Measurements from ENCODE around the gene CACNA1C.

Gene CACNA1C

DNA sequence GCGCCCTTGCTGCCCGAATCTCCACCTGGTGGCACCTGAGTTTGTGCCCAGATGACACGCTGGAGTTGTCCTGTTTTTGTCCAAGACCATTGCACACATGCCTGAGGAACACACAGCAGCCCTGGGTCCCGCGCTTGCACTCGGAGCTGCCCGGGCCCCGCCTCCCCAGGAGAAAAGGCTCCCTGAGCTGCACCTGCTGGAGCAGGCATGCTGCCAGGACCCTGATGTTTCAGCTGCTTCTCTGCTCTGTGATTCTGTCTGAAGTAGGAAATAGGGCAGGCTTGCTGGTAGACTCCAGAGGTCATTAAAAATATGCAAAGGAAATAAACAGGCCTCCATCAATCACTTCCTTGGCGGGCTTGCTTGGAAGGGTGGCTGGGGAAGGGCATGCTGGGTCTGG is 271.6 kb downstream of the CACNA1C start:
- Histone ChIP-seq H3K9me3 (ENCODE audit: control insufficient read depth, low read length) (no peaks in the 10 kb centered on the region), H3K9ac (ENCODE audit: low read length) (no peak overlapping the region), H3K27me3 (replicated peaks; ENCODE audit: control insufficient read depth, insufficient read depth, low read length) (no peaks in the 10 kb centered on the region), H3K36me3 (ENCODE audit: control insufficient read depth, insufficient read depth, low read length, severe bottlenecking) (no peaks in the 10 kb centered on the region), H3K4me1 (ENCODE audit: control insufficient read depth, insufficient read depth, low read length) (peaks cover 34% of the 10 kb centered on the region), H3K4me3 (ENCODE audit: low read length) (no peak overlapping the region)
- no peak for DNase-seq (ENCODE audit: low read depth)

DNA sequence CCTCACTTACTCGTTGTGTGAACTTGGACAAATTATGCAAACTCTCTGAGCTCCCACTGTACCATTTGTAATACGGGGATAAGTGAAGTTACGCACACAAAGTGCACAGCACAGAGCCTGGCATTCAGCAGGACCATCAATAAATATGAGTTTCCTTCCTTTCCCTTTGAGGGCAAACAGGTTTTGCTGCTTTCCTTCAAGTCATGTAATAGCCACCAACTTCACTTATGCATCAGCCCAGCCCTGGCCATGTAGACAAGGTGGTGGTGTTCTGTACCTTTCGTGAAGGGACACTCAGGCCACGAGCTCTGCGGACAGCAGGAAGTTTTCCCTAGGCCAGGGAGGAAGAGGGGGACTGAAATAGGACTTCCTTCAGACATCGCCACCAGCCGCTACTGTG is 272.7 kb downstream of the CACNA1C start:
- no peak for DNase-seq (ENCODE audit: low read depth)
- Histone ChIP-seq H3K4me1 (ENCODE audit: control insufficient read depth, insufficient read depth, low read length) (peaks cover 22% of the 10 kb centered on the region), H3K9ac (ENCODE audit: low read length) (no peak overlapping the region), H3K4me3 (ENCODE audit: low read length) (no peak overlapping the region), H3K36me3 (ENCODE audit: control insufficient read depth, insufficient read depth, low read length, severe bottlenecking) (no peaks in the 10 kb centered on the region), H3K9me3 (ENCODE audit: control insufficient read depth, low read length) (no peaks in the 10 kb centered on the region), H3K27me3 (replicated peaks; ENCODE audit: control insufficient read depth, insufficient read depth, low read length) (no peaks in the 10 kb centered on the region)

DNA sequence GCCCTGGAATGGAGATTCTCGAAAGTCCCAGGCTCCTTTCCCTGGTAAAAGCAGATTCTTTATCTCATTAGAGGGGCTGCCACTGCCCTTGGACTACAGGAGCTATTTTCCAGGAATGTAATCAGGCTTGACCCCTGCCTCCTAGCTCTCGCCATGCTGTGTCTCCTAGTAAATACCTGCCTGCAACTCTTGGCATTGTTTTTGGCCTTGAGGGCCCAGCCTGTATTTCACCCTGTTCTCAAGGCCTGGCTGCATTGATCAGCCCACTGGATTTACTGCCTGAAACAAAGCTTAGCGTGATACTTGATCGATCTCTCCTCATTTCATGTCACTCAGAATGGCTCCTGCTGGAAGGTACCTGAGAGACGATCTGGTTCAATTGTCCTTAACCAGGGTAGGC is 273.7 kb downstream of the CACNA1C start:
- Histone ChIP-seq H3K4me1 (ENCODE audit: control insufficient read depth, insufficient read depth, low read length) (peaks cover 18% of the 10 kb centered on the region), H3K4me3 (ENCODE audit: low read length) (no peak overlapping the region), H3K9ac (ENCODE audit: low read length) (no peak overlapping the region), H3K36me3 (ENCODE audit: control insufficient read depth, insufficient read depth, low read length, severe bottlenecking) (no peaks in the 10 kb centered on the region), H3K9me3 (ENCODE audit: control insufficient read depth, low read length) (no peaks in the 10 kb centered on the region), H3K27me3 (replicated peaks; ENCODE audit: control insufficient read depth, insufficient read depth, low read length) (no peaks in the 10 kb centered on the region)
- DNase-seq (ENCODE audit: low read depth), result no peak

DNA sequence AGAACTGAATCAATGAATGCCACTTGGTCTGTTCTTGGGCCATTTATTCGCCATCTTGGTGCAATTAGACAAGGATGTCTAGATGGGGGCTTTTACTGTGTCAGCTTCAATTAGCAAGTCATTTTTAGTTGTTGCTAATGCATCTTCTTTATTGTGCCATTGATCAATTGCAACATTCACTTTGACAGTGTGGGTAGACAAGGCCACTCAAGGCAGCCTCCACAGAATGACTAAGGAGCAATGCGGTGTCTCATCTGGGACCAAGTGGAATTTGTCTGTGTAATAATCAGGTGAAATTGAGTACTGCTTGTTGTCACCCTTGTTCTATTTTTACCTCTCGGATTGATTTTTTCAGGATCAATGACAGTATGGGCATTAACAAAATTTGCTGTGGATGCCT is 275.9 kb downstream of the CACNA1C start:
- no peak for DNase-seq (ENCODE audit: low read depth)

DNA sequence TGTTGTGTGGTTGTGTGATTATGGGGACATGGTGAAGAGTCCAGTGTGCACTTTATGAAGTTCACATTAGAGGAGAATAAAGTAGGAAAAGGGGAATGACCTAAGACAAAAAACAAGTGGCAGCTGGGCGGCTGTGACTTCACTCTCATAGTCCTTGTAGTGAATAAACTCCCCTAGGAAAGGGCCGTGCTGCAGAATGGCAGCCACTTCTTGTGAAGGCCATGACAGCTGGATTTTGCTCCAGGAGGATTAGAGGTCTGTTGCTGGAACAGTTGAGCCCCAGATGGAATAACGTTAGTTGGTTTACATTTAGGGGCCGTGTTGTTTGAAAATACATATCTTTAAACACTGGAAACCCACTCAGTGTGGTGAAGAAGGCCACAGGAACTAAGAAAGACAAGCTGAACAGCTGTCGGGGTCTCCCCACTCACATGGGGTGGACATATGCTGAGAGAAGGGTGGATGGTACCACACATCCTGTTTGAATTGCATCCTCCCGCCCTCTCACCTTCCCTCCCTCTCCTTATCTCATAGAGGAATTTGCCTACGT is 276.9 kb downstream of the CACNA1C start:
- no peak overlapping the region for H3K4me3 ChIP-seq (ENCODE audit: low read length)
- H3K4me1 ChIP-seq (ENCODE audit: control insufficient read depth, insufficient read depth, low read length), result peaks cover 35% of the 10 kb centered on the region
- no peak overlapping the region for H3K9ac ChIP-seq (ENCODE audit: low read length)
- no peaks in the 10 kb centered on the region for H3K27me3 ChIP-seq (replicated peaks; ENCODE audit: control insufficient read depth, insufficient read depth, low read length)
- H3K36me3 ChIP-seq (ENCODE audit: control insufficient read depth, insufficient read depth, low read length, severe bottlenecking), result no peaks in the 10 kb centered on the region
- no peaks in the 10 kb centered on the region for H3K9me3 ChIP-seq (ENCODE audit: control insufficient read depth, low read length)
- DNase-seq (ENCODE audit: low read depth), result no peak

More for the DNA sequence above, 275.9 kb downstream of the CACNA1C start:
- Histone ChIP-seq H3K36me3 (ENCODE audit: control insufficient read depth, insufficient read depth, low read length, severe bottlenecking) (no peaks in the 10 kb centered on the region), H3K4me3 (ENCODE audit: low read length) (no peak overlapping the region), H3K4me1 (ENCODE audit: control insufficient read depth, insufficient read depth, low read length) (peaks cover 33% of the 10 kb centered on the region), H3K27me3 (replicated peaks; ENCODE audit: control insufficient read depth, insufficient read depth, low read length) (no peaks in the 10 kb centered on the region), H3K9me3 (ENCODE audit: control insufficient read depth, low read length) (no peaks in the 10 kb centered on the region), H3K9ac (ENCODE audit: low read length) (no peak overlapping the region)

DNA sequence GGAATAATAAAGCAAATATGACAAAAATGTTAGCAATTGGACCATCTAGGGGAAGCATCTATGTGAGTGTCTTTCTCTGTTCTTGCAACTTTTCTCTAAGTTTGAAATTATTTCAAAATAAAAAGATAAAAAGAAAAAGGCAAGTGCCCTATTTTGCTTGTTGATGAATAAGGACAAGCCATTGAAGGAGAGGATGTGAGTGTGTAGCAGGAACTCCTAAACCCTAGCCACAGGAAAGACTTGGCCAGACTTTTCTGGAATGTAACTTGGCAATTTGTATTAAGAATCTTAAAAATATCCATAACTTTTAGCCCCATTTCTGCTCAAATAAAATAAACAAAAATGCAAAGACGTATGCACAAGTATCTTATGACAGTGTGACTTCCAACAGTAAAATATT is 279.4 kb downstream of the CACNA1C start:
- Histone ChIP-seq H3K27me3 (replicated peaks; ENCODE audit: control insufficient read depth, insufficient read depth, low read length) (no peaks in the 10 kb centered on the region), H3K4me1 (ENCODE audit: control insufficient read depth, insufficient read depth, low read length) (peaks cover 59% of the 10 kb centered on the region)

DNA sequence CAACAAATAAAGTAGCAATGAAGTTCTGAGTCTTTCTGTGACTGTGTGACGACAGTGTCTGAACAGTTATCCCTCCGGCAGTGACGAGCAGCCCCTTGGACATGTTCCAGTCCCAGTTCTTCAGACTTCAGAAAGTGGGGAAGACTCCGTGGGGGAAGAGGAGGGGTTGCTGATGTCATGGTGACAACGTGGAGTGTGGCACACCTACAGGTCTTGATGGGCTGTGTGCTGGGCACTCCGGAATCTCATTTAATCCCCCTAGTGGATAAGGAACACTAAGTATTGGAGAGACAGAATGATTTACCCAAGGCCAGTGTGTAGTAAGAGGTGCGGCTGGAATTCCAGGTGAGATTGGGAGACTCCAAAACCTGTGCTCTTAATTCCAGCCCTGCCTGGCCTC is 280.2 kb downstream of the CACNA1C start:
- Histone ChIP-seq H3K27me3 (replicated peaks; ENCODE audit: control insufficient read depth, insufficient read depth, low read length) (no peaks in the 10 kb centered on the region), H3K4me1 (ENCODE audit: control insufficient read depth, insufficient read depth, low read length) (peaks cover 67% of the 10 kb centered on the region), H3K9ac (ENCODE audit: low read length) (peak overlapping the region; percentile 11), H3K4me3 (ENCODE audit: low read length) (no peak overlapping the region), H3K9me3 (ENCODE audit: control insufficient read depth, low read length) (no peaks in the 10 kb centered on the region), H3K36me3 (ENCODE audit: control insufficient read depth, insufficient read depth, low read length, severe bottlenecking) (no peaks in the 10 kb centered on the region)
- DNase-seq (ENCODE audit: low read depth), result no peak

More for the DNA sequence above, 279.4 kb downstream of the CACNA1C start:
- Histone ChIP-seq H3K9ac (ENCODE audit: low read length) (peak overlapping the region; percentile 11), H3K4me3 (ENCODE audit: low read length) (no peak overlapping the region), H3K36me3 (ENCODE audit: control insufficient read depth, insufficient read depth, low read length, severe bottlenecking) (no peaks in the 10 kb centered on the region), H3K9me3 (ENCODE audit: control insufficient read depth, low read length) (no peaks in the 10 kb centered on the region)
- peak; percentile 49 for DNase-seq (ENCODE audit: low read depth)

DNA sequence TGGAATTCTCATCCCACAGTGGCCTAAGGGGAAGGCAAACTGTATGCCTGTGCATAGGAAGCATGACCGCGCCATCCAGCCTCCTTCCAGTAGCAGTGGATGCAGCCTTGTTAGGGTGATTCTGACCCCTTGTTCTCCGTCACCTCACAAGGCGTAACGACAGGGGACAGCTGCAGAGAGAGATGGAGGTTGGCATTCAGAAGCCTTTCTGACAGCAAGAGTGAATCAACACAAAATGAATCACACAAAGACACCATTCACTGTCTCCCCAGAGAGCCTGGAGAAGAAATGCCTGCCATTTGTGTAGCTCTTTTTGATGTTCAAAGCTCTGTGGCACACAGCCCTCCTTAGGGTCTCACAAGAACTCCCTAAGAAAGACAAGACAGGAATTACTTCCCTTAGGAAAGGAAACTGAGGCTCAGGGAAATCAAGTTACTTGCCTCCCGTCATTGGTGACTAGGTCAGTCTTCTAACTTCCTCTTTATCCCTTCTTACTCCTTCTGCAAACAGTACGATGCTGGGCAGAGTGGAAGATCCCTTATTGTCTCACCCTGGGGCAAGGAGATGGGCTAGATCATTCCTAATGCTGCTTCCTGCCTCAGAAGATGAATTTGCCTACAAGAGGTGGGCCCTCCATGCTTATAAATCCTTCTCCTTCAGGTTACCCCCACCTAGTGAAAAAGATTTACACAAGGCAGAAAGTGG is 280.9 kb downstream of the CACNA1C start:
- Histone ChIP-seq H3K27me3 (replicated peaks; ENCODE audit: control insufficient read depth, insufficient read depth, low read length) (no peaks in the 10 kb centered on the region), H3K9me3 (ENCODE audit: control insufficient read depth, low read length) (no peaks in the 10 kb centered on the region), H3K4me1 (ENCODE audit: control insufficient read depth, insufficient read depth, low read length) (peaks cover 71% of the 10 kb centered on the region), H3K4me3 (ENCODE audit: low read length) (no peak overlapping the region), H3K9ac (ENCODE audit: low read length) (no peak overlapping the region), H3K36me3 (ENCODE audit: control insufficient read depth, insufficient read depth, low read length, severe bottlenecking) (no peaks in the 10 kb centered on the region)
- no peak for DNase-seq (ENCODE audit: low read depth)

DNA sequence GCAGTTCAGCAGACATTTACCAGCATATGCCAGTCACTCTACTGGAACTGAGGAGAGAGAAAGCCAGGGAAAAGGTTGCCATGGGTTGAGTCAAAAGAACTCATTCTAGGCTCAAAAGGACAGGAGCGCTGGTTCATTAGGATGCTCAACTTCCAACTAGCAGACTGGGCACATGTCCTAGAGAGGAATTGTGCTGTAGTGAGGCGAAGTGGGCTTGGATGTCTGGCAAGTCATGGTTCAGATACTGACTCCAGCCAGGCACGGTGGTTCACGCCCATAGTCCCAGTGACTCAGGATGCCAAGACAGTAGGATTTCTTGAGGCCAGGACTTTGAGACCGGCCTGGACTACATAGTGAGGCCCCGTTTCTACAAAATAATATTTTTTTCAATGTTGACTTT is 281.5 kb downstream of the CACNA1C start:
- no peaks in the 10 kb centered on the region for H3K36me3 ChIP-seq (ENCODE audit: control insufficient read depth, insufficient read depth, low read length, severe bottlenecking)
- no peaks in the 10 kb centered on the region for H3K27me3 ChIP-seq (replicated peaks; ENCODE audit: control insufficient read depth, insufficient read depth, low read length)
- H3K9ac ChIP-seq (ENCODE audit: low read length), result no peak overlapping the region
- H3K4me3 ChIP-seq (ENCODE audit: low read length), result no peak overlapping the region
- H3K9me3 ChIP-seq (ENCODE audit: control insufficient read depth, low read length), result no peaks in the 10 kb centered on the region
- H3K4me1 ChIP-seq (ENCODE audit: control insufficient read depth, insufficient read depth, low read length), result peaks cover 74% of the 10 kb centered on the region
- DNase-seq (ENCODE audit: low read depth), result no peak

DNA sequence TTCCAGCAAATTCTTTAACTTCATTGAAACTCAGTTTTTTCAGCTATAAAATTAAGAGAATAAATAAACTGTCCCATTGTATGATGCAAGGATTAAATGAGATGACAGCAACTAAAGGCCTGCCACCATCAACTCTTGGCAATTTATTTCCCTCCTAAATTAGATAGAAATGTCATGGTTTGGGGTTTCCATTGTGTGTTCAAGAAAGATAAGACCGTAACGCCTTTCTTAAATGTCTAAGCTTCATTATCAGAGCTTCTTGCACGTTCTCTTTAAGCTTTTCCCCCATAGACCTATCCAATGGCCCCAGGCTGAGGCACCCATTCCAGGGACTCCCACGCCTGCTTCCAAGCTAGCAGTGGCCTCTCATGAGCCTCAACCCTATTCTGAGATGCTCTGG is 281.9 kb downstream of the CACNA1C start:
- Histone ChIP-seq H3K9me3 (ENCODE audit: control insufficient read depth, low read length) (no peaks in the 10 kb centered on the region), H3K36me3 (ENCODE audit: control insufficient read depth, insufficient read depth, low read length, severe bottlenecking) (no peaks in the 10 kb centered on the region), H3K4me1 (ENCODE audit: control insufficient read depth, insufficient read depth, low read length) (peaks cover 78% of the 10 kb centered on the region), H3K4me3 (ENCODE audit: low read length) (no peak overlapping the region), H3K9ac (ENCODE audit: low read length) (no peak overlapping the region), H3K27me3 (replicated peaks; ENCODE audit: control insufficient read depth, insufficient read depth, low read length) (no peaks in the 10 kb centered on the region)
- DNase-seq (ENCODE audit: low read depth), result no peak

DNA sequence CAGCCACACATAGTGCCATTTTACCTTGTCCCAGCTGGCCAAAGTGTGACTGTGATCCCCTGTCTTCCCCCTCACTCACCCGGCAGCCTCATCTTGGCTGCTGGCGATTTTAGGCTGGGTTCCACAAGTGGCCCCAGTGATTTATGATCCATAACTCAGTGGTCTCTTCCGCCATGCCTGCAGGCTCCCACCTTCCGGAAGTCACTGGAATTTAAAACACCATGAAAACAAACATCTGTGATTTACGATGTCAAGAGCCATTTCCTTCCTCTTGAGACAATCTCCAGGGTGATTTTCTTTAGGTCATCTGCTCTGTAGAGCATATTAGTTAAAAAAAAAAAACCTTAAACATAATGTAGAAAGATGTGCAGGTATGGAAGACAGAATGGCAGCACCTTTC is 282.3 kb downstream of the CACNA1C start:
- peak overlapping the region; percentile 26 for H3K4me3 ChIP-seq (ENCODE audit: low read length)
- no peaks in the 10 kb centered on the region for H3K9me3 ChIP-seq (ENCODE audit: control insufficient read depth, low read length)
- H3K36me3 ChIP-seq (ENCODE audit: control insufficient read depth, insufficient read depth, low read length, severe bottlenecking), result no peaks in the 10 kb centered on the region
- H3K4me1 ChIP-seq (ENCODE audit: control insufficient read depth, insufficient read depth, low read length), result peaks cover 82% of the 10 kb centered on the region
- H3K27me3 ChIP-seq (replicated peaks; ENCODE audit: control insufficient read depth, insufficient read depth, low read length), result no peaks in the 10 kb centered on the region
- peak overlapping the region; percentile 82 for H3K9ac ChIP-seq (ENCODE audit: low read length)
- DNase-seq (ENCODE audit: low read depth), result no peak

DNA sequence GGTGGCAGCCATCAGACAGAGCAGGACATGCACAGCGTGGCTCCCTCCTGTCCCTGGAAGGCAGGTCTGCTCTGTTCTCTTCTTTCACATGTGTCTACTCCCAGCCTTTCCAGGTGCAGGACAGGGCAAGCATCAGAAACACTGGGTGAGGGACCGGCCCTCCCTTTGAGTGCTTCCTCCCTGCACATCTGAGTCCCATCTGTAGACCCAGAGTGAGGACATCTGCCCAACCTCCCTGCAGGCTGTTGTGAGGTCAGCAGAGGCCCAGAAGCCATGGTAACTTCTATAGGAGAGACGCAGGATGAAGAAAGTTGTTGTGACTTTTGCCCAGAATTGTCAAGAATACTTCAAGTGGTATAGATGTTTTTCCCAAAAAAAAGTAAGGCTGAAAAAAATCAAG is 282.7 kb downstream of the CACNA1C start:
- Histone ChIP-seq H3K9me3 (ENCODE audit: control insufficient read depth, low read length) (no peaks in the 10 kb centered on the region), H3K9ac (ENCODE audit: low read length) (peak overlapping the region; percentile 82), H3K27me3 (replicated peaks; ENCODE audit: control insufficient read depth, insufficient read depth, low read length) (no peaks in the 10 kb centered on the region), H3K4me1 (ENCODE audit: control insufficient read depth, insufficient read depth, low read length) (peaks cover 86% of the 10 kb centered on the region), H3K36me3 (ENCODE audit: control insufficient read depth, insufficient read depth, low read length, severe bottlenecking) (no peaks in the 10 kb centered on the region), H3K4me3 (ENCODE audit: low read length) (peak overlapping the region; percentile 26)
- DNase-seq (ENCODE audit: low read depth), result peak; percentile 42
